Stimulated activated CD4-positive, alpha-beta T cell treated with anti-CD3 and anti-CD28 coated beads, Interleukin-12 subunit alpha, Interleukin-12 subunit beta, amount 100 ng/mL, for 4 hours (primary cell): ENCODE data around the gene TMEM9.
A peak's percentile ranks its signal among the peaks of the same experiment; 100 is the strongest.

Experiments
- DNase-seq: peaks from one replicate; pipeline ENCODE4 v3.0.0-alpha.2; 2020

The TMEM9 gene

DNA sequence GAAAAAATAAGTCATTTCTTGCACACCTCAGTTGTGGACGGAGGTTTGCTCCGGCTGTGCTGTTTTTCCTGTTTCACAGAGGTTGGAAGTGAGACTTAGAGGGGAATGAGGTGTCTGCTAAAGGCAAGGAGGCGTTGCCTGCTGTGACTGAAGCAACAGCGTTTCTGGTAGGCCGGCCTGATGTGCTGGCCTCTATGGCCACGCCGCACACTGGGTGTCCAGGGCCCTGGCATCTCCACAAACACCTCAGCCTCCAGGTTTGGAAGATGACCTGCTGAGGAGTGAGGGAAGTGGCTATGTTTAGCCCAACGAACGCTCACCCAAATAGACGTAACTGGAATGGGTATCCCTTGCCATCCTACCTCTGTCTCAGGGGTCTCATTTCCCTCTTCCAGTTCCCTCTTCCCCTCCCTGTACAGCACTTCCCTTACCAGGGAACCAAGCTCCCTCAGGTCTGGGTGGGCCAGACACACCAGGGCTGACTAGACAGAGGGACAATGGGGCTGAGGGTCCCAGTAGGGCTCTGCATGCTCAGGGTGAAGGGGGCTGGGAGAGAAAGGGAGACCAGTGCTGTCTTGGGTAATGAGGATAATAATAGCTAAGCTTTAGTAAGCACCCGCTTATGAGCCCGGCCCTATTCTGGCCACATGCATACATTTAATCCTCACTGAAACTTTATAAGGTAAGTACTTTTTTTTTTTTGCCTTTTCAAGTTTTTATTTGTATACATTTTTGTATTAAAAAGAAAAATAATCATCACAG lies 53.9 kb downstream of the TMEM9 start:
- DNase-seq: no peak

DNA sequence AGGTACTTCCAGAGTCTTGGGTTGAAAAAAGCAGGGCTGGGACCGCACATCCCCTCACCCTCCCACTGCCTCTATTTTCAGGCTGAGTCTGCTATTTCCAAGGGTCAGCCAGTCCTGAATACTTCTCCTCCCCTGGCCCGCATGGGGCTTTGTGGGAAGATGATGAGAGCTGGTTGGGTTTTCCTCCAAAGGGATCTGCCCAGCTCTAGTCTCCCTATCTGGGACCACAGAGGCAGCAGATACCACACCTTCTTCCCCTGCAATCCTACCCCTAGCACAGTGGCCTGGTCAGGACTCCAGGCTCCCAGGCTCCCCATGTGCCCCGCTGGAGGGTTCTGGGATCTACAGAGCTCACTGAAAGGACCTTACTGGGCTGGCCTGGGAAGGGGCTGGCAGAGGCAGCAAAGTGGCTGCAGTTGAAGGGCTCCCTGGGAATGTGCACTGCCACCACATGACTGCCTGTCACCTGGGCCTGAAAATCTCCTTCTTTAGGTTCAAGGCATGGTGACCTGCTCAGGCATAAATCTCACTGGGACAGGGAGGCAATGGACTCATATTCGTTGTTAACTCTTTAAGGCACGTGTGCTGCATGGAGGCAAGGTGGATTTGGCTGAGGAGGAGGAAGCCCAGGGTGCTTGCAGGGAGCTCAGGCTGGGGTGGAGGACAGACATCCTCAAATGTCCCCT lies 55.1 kb downstream of the TMEM9 start:
- DNase-seq: no peak

DNA sequence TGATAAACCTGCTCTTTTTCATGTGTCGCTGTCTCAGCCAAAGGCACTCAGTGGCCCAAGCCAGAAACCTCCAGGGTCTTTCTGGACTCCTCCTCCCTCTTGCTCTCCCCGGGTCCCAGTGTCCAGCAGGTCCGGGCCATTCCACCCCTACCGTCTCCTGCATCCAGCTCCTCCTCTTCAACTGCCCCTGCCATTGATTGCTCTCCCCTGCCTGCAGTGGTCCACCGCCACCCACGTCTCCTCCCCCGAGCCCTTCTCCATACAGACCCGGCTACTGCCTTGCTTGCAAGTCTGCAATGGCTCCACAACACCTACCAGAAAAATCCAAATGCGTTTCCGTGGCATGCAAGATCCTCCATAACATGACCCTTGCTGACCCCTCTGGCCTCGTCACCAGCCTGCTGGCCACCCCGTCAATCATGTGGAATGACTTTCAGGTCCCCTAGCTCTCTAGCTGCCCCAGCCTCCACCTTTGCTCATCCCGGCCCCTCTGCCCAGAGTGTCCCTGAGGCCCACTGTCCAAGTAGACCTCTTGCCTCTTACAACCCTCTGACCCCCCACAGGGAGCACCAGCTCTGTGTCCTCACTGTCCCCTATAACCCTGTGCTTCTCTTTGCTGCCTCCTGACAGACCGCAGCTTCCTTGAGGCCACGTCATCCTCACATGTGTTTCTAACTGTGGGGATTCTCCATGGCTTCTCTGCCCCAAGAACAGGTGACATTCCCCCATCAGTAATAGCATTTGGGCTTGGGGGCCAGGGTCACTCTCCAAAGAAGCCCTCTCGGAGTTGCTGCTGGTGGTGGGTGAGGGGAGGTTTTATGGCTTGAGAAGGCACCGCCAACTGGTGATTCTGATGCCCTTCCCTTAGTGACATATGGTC lies 57.1 kb downstream of the TMEM9 start:
- DNase-seq: no peak

DNA sequence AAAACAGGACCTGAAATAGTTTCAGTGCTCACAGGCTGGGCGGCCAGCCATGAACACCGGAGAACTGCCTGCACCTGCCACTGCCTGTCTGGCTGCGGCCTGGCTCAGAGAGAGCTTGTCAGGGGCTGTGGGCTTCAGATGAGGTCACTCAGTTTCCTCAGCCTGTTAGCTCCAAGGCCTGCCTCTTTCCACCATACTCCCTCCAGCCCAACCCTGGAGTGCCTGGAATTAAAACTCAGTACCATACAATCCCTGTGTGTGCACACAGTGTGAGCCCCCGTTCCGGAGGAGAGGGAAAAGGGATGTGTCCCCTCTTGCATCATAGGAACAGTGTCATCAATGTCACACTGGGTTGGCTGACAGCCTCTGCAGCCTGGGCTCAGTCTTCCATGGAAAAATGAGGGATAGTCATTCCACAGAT lies 58.2 kb downstream of the TMEM9 start:
- DNase-seq: no peak

DNA sequence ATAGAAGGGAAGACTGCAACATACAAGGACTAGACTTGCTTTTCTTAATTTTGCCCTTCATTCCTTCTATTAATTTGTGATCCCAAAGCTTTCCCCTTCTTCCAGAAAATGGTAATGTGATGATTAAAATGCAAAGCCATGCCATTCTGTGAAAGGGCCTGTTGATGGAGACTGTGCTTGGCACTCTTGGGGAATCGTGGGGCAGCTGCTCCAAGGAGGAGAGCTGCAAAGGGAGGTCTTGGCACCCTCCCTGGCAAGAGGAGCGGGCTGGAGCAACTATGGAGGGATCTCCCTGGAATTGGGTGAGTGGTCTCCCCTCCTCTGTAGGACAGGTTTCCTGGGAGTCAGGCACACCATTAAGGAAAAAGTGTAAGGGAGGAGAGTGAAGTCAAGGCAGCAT lies 58.7 kb downstream of the TMEM9 start:
- DNase-seq: no peak

DNA sequence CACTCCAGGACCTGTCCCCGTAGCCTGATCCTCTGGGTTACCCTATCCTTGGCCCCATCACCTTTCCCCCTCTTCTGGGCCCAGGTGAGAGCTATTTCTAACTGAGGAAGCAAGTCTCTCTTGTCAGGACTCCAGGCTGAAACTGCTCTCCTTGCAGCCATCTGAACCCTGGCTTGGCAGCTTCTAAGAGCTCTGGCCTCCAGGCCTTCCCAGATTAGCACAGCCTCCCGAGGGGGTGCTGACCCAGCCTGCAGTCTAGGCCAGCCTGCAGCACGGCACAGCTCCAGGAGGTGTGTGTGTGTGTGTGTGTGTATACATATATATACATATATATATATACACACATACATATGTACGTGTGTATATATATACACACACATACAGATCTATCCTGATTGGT lies 59.4 kb downstream of the TMEM9 start:
- no peak for DNase-seq

DNA sequence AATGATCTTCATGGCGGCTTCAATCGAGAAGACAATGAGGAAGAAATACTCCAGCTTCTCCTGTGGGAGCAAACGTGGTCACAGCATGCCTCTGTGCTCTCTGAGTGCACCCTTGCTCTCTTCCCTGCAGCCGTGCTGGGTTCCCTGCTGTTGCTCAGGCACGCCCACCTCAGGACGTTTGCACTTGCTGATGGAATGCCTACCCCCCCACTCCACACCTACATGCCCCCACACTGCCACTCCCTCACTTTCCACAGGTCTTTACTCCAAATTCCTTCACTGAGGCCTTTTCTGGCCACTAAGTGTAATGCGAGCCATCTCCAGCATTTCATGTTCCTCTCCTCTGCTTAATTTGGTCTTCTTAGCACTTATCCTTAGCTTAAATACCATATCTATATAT lies 60.3 kb downstream of the TMEM9 start:
- DNase-seq: no peak

DNA sequence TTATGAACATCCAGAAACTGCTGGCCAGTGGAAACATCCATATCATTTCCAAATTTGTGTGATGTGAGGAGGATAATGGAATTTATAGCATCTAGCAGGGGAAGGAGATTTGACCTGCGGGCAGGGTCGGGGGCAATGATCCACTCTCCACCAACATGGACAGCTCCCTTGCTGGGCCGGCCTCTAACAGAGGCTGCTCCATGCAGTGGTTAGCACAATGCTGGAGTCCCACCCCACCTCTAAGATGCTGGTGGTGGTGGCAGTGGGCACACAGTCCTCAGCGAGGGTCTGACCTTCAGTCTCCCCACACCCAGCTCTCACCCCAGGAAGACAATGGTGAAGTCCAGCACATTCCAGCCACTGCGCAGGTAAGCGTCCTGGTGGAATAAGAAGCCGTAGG lies 60.7 kb downstream of the TMEM9 start:
- DNase-seq: no peak

DNA sequence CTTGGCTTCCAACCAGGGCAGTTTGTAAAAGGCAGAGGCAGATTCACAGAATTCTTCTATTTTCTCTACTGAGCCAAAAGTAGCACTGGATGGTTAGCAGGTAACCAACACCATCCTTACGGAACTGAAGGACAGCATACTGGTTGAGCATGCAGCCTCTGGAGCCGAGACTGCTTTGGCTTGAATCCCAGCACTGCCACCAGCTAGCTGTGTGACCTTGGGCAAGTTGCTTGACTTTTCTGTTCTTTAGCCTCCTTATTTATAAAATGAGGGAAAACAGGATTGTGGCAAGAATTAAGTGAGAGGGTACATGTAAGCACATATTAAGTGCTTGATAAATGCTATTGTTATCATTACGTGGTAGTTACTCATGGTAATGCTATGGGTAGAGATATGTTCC lies 61.5 kb downstream of the TMEM9 start:
- no peak for DNase-seq

DNA sequence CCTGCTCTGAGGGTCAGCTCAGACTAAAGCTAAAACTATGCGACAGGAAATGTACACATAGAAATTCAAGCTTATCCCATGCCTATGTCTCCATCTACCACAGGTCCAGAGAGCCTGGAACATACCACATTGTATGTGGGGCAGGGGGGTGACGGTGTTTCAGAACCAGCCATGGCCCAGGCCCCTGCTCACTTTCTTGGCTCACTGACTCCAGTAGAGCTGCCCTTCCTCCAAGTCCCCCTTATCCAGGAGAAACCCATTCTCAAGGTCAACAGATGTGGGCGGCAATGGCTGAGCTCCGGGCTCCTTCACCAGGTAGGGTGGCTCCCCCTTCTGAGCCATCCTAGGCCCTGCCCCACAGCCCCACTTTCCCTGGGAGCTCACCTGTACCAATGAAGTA lies 63.0 kb downstream of the TMEM9 start:
- DNase-seq: no peak

DNA sequence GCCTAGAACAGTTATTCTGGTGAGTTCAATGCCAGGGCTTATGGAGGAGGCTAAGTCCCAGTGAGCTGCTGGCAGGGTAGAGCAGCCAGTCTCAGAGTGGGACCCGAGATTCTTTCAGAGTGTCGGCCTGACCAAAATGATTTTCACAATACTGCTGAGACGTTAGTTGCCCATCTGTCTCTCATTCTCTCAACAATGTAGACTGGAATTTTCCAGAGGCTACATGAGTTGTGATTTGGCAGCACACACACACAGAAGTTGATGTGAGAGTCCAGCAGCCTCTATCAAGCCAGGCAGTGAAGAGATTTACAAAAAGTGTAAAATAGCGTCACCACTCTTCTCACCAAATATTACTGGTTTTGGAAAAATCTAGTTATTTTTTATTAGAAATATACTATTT lies 63.7 kb downstream of the TMEM9 start:
- DNase-seq: no peak

DNA sequence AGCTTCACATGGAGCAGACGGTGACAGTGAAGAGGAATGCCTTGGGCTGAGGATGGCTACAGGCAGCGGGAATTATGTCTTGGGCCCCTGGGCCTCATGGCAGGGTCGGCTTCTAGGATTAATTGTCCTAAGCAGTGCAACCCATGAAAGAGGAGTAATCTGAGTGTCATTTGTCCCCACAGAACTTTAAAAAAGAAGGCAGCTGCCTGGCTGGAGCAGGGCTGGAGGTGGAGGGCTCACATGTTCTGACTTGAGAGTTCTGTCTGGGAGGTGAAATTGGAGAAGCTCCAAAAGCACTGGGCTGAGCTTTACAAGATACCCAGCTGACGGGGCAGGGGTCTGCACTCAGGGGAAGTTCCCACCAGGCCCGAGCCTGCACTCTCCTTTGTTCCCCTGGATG lies 64.7 kb downstream of the TMEM9 start:
- no peak for DNase-seq

DNA sequence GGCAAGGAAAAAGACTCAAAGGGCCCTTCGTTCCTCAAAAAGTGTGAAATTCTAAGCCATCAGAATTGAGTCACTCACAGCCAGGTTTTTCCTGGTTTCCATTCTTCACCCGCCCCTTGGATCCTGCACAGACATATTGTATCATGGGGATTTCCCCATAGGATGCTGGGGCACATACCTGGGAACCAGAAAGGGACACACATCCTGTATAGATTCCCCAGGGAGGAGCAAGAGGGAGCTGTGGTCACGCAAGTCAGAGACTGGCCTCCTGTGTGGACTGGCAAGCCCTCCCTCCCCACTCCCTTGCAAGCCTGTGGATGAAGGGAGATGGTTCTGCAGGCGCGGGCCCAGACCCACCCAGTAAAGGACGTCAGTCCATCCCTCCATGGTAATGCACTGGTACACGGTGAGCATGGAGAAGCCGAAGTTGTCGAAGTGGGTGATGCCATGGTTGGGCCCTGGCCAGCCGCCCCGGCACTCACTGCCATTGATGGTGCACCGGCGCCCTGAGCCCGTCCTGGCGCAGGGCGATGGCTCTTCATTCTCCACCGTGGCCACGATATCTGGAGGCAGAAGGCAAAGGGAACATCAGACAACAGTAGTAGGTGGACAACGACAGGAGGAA lies 65.3 kb downstream of the TMEM9 start:
- no peak for DNase-seq

DNA sequence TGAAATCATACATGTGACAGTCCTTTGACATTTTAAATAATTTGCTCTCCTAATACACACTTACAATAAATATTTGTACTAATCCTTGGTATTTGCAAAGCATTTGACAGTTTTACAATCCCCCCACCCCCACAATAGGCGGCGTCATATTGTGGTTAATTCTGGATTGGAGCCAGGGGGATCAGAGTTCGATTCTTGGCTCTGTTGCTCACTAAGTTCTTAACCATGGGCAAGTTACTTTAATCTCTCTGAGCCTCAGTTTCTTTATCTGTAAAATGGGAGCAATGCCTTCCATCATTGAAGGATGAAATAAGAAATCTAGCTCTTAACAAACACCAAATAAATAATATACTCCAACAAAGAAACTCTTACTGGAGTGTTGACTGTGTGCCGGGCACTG lies 65.9 kb downstream of the TMEM9 start:
- DNase-seq: no peak

DNA sequence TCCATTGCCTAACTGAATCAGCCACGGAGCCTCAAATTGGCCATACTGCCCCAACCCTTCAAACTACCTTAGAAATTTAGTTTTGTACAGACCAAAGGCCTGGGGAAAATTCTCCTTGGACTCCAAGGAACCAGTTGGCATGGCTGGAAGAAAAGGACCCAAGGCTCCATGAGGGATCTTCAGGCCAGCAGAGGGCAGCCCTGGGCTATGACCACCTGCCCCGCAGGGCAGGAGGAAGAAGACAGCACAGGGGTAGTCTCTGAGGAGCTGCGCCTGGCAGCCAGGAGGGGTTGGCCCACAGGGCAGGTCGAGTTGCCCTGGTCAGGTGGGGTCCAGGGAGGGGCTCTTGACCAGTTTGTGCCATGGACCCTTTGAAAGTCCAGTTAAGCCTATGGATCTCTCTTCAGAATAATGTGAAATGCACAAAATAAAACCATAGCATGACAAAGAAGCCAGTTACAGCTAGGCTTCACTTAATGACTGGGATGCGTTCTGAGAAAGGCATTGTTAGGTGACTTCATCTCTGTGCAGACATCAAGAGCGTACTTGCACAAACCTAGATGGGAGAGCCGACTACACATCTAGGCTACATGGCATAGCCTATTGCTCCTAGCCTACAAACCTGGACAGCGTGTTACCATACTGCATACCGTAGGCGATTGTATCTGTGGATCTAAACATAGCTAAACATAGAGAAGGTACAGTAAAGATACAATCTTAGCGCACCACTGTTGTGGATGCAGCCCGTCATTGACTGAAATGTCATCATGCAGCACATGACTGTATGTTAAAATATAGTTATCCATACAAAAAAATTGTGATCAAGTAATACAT lies 68.2 kb downstream of the TMEM9 start:
- peak; percentile 30 for DNase-seq
